Neural progenitor cell (in vitro differentiated cells): Measurements from ENCODE around the gene SWT1. TPM values are rescaled to one million over a fixed set of nuclear protein-coding genes. Genes with fewer than 3 reads are reported as not detected.

Experiments used
- DNase-seq: peaks from one replicate; pipeline ENCODE4 v3.0.0-alpha.2; 2016; ENCODE audit warnings: low spot score
- H2AFZ ChIP-seq: fragments of 200-600 bp; sonication (generic); replicated peaks from 2 replicates; pipeline ENCODE4 v1.6.1; 2016; ENCODE audit warnings: antibody characterized with exemption
- H3F3A ChIP-seq: fragments of 200-600 bp; sonication (generic); 2 replicates; pipeline ENCODE4 v1.6.1; 2016; ENCODE audit warnings: antibody characterized with exemption, low read depth
- H3K27ac ChIP-seq: fragments of 200-600 bp; sonication (generic); 2 replicates; pipeline ENCODE4 v1.5.1; 2016; ENCODE audit warnings: mild to moderate bottlenecking
- H3K27me3 ChIP-seq: fragments of 200-600 bp; sonication (generic); 2 replicates; pipeline ENCODE4 v1.6.1; 2016; ENCODE audit warnings: mild to moderate bottlenecking, moderate library complexity
- H3K36me3 ChIP-seq: fragments of 200-600 bp; sonication (generic); 2 replicates; pipeline ENCODE4 v1.5.1; 2016
- H3K4me1 ChIP-seq: fragments of 200-600 bp; sonication (generic); 2 replicates; pipeline ENCODE4 v1.6.1; 2016; ENCODE audit warnings: mixed run types
- H3K4me2 ChIP-seq: fragments of 200-600 bp; sonication (generic); 2 replicates; pipeline ENCODE4 v1.6.1; 2016
- H3K4me3 ChIP-seq: fragments of 200-600 bp; sonication (generic); 2 replicates; pipeline ENCODE4 v1.5.1; 2016
- H3K79me2 ChIP-seq: fragments of 200-600 bp; sonication (generic); 2 replicates; pipeline ENCODE4 v1.6.1; 2016; ENCODE audit warnings: low read depth
- H3K9ac ChIP-seq: fragments of 200-600 bp; sonication (generic); 2 replicates; pipeline ENCODE4 v1.6.1; 2016
- H3K9me3 ChIP-seq: fragments of 200-600 bp; sonication (generic); 2 replicates; pipeline ENCODE4 v1.5.1; 2016; ENCODE audit warnings: low read depth
- H4K20me1 ChIP-seq: fragments of 200-600 bp; sonication (generic); 2 replicates; pipeline ENCODE4 v1.6.1; 2016; ENCODE audit warnings: low read depth
- H3K27ac Mint-ChIP-seq: 3 replicates; pipeline ENCODE4 v1.8.0; 2021; ENCODE audit warnings: mixed read lengths
- H3K27me3 Mint-ChIP-seq: 2 replicates; pipeline ENCODE4 v1.8.0; 2022; ENCODE audit warnings: low read depth, mild to moderate bottlenecking, inconsistent platforms, moderate library complexity, mixed read lengths; ENCODE audit not compliant: insufficient read depth
- H3K36me3 Mint-ChIP-seq: 3 replicates; pipeline ENCODE4 v1.8.0; 2021; ENCODE audit warnings: mixed read lengths
- H3K4me1 Mint-ChIP-seq: 3 replicates; pipeline ENCODE4 v1.8.0; 2021; ENCODE audit warnings: mixed read lengths
- H3K4me3 Mint-ChIP-seq: 3 replicates; pipeline ENCODE4 v1.8.0; 2021; ENCODE audit warnings: mild to moderate bottlenecking, moderate library complexity, mixed read lengths
- H3K9me3 Mint-ChIP-seq: 3 replicates; pipeline ENCODE4 v1.8.0; 2020; ENCODE audit warnings: mixed read lengths
- EZH2 ChIP-seq: fragments of 200-600 bp; sonication (generic); IDR thresholded peaks from 2 replicates; pipeline ENCODE4 v1.6.1; 2017; ENCODE audit warnings: antibody characterized with exemption, mild to moderate bottlenecking, moderate library complexity
- EZH2phosphoT487 ChIP-seq: fragments of 200-600 bp; sonication (generic); IDR thresholded peaks from 2 replicates; pipeline ENCODE4 v1.6.1; 2017; ENCODE audit warnings: antibody characterized with exemption
- total RNA-seq: library from RNA; depleted of rRNA; stranded (reverse); fragments of >200 nt; gene quantifications from 2 replicates; pipeline ENCODE4 v1.2.3, GENCODE V29; 2015; ENCODE audit warnings: low replicate concordance
- TF ChIP-seq, protein P1 (sequence below): fragments of 200-600 bp; sonication (generic); IDR thresholded peaks from 2 replicates; pipeline ENCODE4 v1.5.1; 2017; ENCODE audit warnings: antibody characterized with exemption, mild to moderate bottlenecking

The SWT1 gene
- total RNA-seq, 1 donor from 2014 or later: 12.4 TPM

GRCh38 chr1:185111873-185112272 lies 45.1 kb upstream of the SWT1 start:
- H3K9me3 ChIP-seq: peaks cover 6% of the 10 kb centered on the region
- H3K4me1 ChIP-seq: no peaks in the 10 kb centered on the region
- peaks cover 4% of the 10 kb centered on the region for H3K36me3 ChIP-seq
- no peaks in the 10 kb centered on the region for H3F3A ChIP-seq
- H3K27me3 ChIP-seq: no peaks in the 10 kb centered on the region
- no peaks in the 10 kb centered on the region for H4K20me1 ChIP-seq
- Mint-ChIP-seq H3K9me3 (peaks cover 21% of the 10 kb centered on the region), H3K36me3 (peaks cover 12% of the 10 kb centered on the region), H3K27me3 (peaks cover 2% of the 10 kb centered on the region), H3K4me3 (no peak overlapping the region), H3K27ac (no peak overlapping the region), H3K4me1 (no peaks in the 10 kb centered on the region)
- no peak overlapping the region for H3K4me3 ChIP-seq
- H3K27ac ChIP-seq: no peak overlapping the region
- no peak overlapping the region for H2AFZ ChIP-seq
- no peak overlapping the region for H3K9ac ChIP-seq
- no peaks in the 10 kb centered on the region for H3K79me2 ChIP-seq
- DNase-seq: no peak
- TF ChIP-seq EZH2phosphoT487 (no peak), EZH2 (no peak)
- TF ChIP-seq, protein P1, sequence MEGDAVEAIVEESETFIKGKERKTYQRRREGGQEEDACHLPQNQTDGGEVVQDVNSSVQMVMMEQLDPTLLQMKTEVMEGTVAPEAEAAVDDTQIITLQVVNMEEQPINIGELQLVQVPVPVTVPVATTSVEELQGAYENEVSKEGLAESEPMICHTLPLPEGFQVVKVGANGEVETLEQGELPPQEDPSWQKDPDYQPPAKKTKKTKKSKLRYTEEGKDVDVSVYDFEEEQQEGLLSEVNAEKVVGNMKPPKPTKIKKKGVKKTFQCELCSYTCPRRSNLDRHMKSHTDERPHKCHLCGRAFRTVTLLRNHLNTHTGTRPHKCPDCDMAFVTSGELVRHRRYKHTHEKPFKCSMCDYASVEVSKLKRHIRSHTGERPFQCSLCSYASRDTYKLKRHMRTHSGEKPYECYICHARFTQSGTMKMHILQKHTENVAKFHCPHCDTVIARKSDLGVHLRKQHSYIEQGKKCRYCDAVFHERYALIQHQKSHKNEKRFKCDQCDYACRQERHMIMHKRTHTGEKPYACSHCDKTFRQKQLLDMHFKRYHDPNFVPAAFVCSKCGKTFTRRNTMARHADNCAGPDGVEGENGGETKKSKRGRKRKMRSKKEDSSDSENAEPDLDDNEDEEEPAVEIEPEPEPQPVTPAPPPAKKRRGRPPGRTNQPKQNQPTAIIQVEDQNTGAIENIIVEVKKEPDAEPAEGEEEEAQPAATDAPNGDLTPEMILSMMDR: no peak
- no peak overlapping the region for H3K4me2 ChIP-seq

- no peak overlapping the region for H3K4me3 Mint-ChIP-seq
- no peak for DNase-seq
- no peaks in the 10 kb centered on the region for H3K4me1 Mint-ChIP-seq
- Histone ChIP-seq H4K20me1 (no peaks in the 10 kb centered on the region), H3F3A (no peaks in the 10 kb centered on the region), H3K27ac (no peak overlapping the region), H2AFZ (no peak overlapping the region), H3K79me2 (no peaks in the 10 kb centered on the region), H3K4me3 (no peak overlapping the region), H3K36me3 (peaks cover 4% of the 10 kb centered on the region), H3K27me3 (no peaks in the 10 kb centered on the region), H3K9ac (no peak overlapping the region), H3K4me1 (no peaks in the 10 kb centered on the region), H3K4me2 (no peak overlapping the region), H3K9me3 (peaks cover 6% of the 10 kb centered on the region)
- no peak overlapping the region for H3K27ac Mint-ChIP-seq
- H3K27me3 Mint-ChIP-seq: peaks cover 2% of the 10 kb centered on the region
- no peak for TF ChIP-seq EZH2phosphoT487
- TF ChIP-seq, protein P1: no peak
- no peak for TF ChIP-seq EZH2
- peaks cover 10% of the 10 kb centered on the region for H3K36me3 Mint-ChIP-seq
- H3K9me3 Mint-ChIP-seq: peaks cover 18% of the 10 kb centered on the region
Measured at GRCh38 chr1:185112356-185112755, 44.6 kb upstream of the SWT1 start.

DNA sequence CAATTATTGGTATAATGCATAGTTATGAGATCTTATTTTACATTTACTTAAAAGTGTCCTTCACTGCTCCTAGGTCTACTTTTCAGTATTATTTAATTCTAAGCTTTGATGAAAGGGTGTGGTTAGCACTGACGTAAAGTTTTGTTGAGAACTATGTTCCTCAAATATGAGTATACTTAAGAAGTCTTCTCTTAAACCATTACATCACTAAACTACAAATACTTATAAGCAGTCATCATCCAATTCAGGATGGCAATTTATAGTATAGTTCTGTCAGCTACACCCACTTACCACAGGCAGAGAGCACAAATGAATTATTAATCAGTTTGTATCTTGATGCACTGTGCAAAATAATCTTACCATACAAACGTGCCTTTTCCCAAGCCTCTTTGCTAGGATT lies 27.3 kb upstream of the SWT1 start:
- Histone ChIP-seq H3F3A (no peaks in the 10 kb centered on the region), H3K4me2 (no peak overlapping the region), H3K4me1 (no peaks in the 10 kb centered on the region), H3K27ac (no peak overlapping the region), H2AFZ (no peak overlapping the region), H4K20me1 (no peaks in the 10 kb centered on the region), H3K4me3 (no peak overlapping the region), H3K9me3 (no peaks in the 10 kb centered on the region), H3K9ac (no peak overlapping the region), H3K36me3 (peaks cover 23% of the 10 kb centered on the region), H3K27me3 (no peaks in the 10 kb centered on the region), H3K79me2 (no peaks in the 10 kb centered on the region)
- H3K4me3 Mint-ChIP-seq: no peak overlapping the region
- H3K27me3 Mint-ChIP-seq: no peaks in the 10 kb centered on the region
- no peak for TF ChIP-seq EZH2
- peaks cover 32% of the 10 kb centered on the region for H3K36me3 Mint-ChIP-seq
- no peak for DNase-seq
- no peaks in the 10 kb centered on the region for H3K4me1 Mint-ChIP-seq
- peaks cover 10% of the 10 kb centered on the region for H3K9me3 Mint-ChIP-seq
- no peak overlapping the region for H3K27ac Mint-ChIP-seq

DNA sequence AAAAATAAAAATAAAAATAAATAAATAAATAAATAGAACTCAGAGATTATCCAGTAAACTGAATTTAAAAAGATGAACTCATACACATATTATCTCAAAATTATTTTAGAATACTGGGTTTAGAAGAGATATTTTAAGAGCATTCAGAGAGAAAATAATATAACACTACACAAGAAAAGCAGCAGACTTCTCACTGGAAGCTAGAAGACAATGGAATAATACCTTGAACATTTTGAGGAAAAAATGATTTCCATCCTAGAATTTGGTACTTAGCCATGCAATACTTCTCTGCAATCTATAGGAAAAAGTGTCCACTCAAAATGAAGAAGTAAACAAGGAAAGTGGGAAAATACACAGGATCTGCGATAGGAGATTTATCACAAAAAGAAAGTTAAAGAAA lies 24.4 kb upstream of the SWT1 start:
- DNase-seq: no peak
- TF ChIP-seq, protein P1: no peak
- TF ChIP-seq EZH2phosphoT487: no peak
- TF ChIP-seq EZH2: no peak
- Histone ChIP-seq H3K79me2 (no peaks in the 10 kb centered on the region), H3F3A (no peaks in the 10 kb centered on the region), H4K20me1 (no peaks in the 10 kb centered on the region), H3K27me3 (no peaks in the 10 kb centered on the region), H3K4me2 (no peak overlapping the region), H3K9me3 (no peaks in the 10 kb centered on the region), H3K27ac (no peak overlapping the region), H3K4me3 (no peak overlapping the region), H3K36me3 (peaks cover 13% of the 10 kb centered on the region), H2AFZ (no peak overlapping the region), H3K4me1 (no peaks in the 10 kb centered on the region), H3K9ac (no peak overlapping the region)
- Mint-ChIP-seq H3K4me1 (no peaks in the 10 kb centered on the region), H3K4me3 (no peak overlapping the region), H3K27me3 (no peaks in the 10 kb centered on the region), H3K36me3 (peaks cover 31% of the 10 kb centered on the region), H3K27ac (no peak overlapping the region), H3K9me3 (peaks cover 10% of the 10 kb centered on the region)
